Measurements from ENCODE around the gene URB1. TPM values are rescaled to one million over a fixed set of nuclear protein-coding genes. Genes with fewer than 3 reads are reported as not detected.

The URB1 gene
- total RNA-seq, 1 experiment from 2014 or later: 17.1 TPM

DNA sequence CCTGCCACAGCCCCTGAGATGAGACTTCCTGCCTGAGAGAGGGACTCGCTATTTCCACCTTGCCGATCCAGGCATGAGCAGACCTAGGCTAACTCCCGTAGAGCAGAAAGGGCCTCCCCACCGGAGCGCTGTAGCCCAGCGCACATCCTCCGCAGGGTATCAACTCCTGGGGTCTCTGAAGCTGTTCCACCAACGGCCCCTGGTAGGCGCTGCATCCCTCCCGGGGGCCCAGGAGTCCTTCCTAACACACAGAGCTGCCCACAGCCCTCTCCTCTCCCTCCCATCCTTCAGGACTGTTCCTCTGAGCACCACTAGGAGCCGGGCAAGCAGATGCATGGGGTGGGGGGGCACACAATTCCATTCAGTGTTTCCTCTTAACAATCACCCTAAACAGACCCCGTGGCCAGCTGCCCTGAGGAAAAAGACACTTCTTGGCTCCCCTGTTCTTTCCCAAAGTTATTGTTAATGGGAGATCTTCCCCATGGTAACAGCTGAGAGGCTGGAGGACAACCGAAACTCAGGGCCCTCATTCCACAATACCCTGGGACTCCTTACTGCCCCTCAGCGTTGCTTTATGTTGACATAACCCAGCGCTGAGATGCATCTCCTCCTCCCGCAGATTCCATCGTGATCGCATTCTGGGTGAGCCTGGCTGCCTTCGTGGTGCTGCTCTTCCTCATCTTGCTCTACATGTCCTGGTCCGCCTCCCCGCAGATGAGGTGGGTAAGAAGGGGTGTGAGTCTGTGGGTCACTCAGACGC, 86.6 kb downstream of the URB1 start:
- Histone ChIP-seq H3K4me1 (no peaks in the 10 kb centered on the region), H3K4me3 (ENCODE audit: low read depth, low read length) (no peak overlapping the region), H3K9me3 (no peaks in the 10 kb centered on the region), H3K36me3 (ENCODE audit: control insufficient read depth, insufficient read depth, low read length) (no peaks in the 10 kb centered on the region), H3K27me3 (replicated peaks; ENCODE audit: control insufficient read depth, insufficient read depth, low read length) (no peaks in the 10 kb centered on the region)
- Mint-ChIP-seq H3K27me3 (ENCODE audit: insufficient read depth, unreplicated experiment) (no peaks in the 10 kb centered on the region), H3K36me3 (ENCODE audit: insufficient read depth, unreplicated experiment) (peaks cover 33% of the 10 kb centered on the region), H3K9me3 (ENCODE audit: unreplicated experiment) (no peaks in the 10 kb centered on the region), H3K27ac (ENCODE audit: unreplicated experiment) (peak overlapping the region; percentile 19), H3K4me1 (ENCODE audit: low read depth, unreplicated experiment) (no peaks in the 10 kb centered on the region), H3K4me3 (ENCODE audit: unreplicated experiment) (no peak overlapping the region)
- TF ChIP-seq, protein P1, sequence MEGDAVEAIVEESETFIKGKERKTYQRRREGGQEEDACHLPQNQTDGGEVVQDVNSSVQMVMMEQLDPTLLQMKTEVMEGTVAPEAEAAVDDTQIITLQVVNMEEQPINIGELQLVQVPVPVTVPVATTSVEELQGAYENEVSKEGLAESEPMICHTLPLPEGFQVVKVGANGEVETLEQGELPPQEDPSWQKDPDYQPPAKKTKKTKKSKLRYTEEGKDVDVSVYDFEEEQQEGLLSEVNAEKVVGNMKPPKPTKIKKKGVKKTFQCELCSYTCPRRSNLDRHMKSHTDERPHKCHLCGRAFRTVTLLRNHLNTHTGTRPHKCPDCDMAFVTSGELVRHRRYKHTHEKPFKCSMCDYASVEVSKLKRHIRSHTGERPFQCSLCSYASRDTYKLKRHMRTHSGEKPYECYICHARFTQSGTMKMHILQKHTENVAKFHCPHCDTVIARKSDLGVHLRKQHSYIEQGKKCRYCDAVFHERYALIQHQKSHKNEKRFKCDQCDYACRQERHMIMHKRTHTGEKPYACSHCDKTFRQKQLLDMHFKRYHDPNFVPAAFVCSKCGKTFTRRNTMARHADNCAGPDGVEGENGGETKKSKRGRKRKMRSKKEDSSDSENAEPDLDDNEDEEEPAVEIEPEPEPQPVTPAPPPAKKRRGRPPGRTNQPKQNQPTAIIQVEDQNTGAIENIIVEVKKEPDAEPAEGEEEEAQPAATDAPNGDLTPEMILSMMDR (IDR thresholded peaks at IDR 0.05; ENCODE audit: insufficient read depth in 1 of 2, low read depth in 1 of 2, low read length in 1 of 2, severe bottlenecking in 1 of 2, unreplicated experiment in 1 of 2): no peak
- no TSS peak for BruUV-seq (replicated peaks)
- intact Hi-C loops (cut with micrococcal nuclease; ENCODE audit: unreplicated experiment): no loop called here
- ChIA-PET CTCF (no interaction called here), POLR2A (no interaction called here)
- peak in 1 of 2 experiments; percentile 4 for DNase-seq

DNA sequence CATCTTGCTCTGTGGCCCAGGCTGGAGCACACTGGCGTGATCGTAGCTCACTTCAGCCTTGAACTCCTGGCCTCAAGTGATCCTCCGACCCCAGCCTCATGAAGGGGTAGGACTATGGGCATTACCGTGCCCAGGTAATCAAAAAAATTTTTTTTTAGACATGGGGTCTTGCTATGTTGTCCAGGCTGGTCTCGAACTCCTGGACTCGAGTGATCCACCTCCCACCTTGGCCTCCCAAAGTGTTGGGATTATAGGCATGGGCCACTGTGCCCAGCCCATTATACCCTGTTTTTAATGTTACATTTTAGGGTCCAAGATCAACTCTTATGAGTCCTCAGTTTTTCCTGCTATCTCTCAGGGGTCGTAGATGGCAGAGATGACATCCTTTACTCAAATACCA, 87.8 kb downstream of the URB1 start:
- Mint-ChIP-seq H3K4me3 (ENCODE audit: unreplicated experiment) (no peak overlapping the region), H3K36me3 (ENCODE audit: insufficient read depth, unreplicated experiment) (peaks cover 33% of the 10 kb centered on the region)
- TF ChIP-seq, protein P1 (IDR thresholded peaks at IDR 0.05; ENCODE audit: insufficient read depth in 1 of 2, low read depth in 1 of 2, low read length in 1 of 2, severe bottlenecking in 1 of 2, unreplicated experiment in 1 of 2): no peak

GRCh38 chr21:32303385-32303784, 89.4 kb downstream of the URB1 start:
- no peaks in the 10 kb centered on the region for H3K9me3 Mint-ChIP-seq (ENCODE audit: unreplicated experiment)
- BruUV-seq (replicated peaks): no TSS peak
- intact Hi-C loops (cut with micrococcal nuclease; ENCODE audit: unreplicated experiment): no loop called here
- Histone ChIP-seq H3K9me3 (no peaks in the 10 kb centered on the region), H3K4me1 (no peaks in the 10 kb centered on the region), H3K36me3 (ENCODE audit: control insufficient read depth, insufficient read depth, low read length) (no peaks in the 10 kb centered on the region), H3K4me3 (ENCODE audit: low read depth, low read length) (no peak overlapping the region), H3K27me3 (replicated peaks; ENCODE audit: control insufficient read depth, insufficient read depth, low read length) (no peaks in the 10 kb centered on the region)
- no peak for DNase-seq
- TF ChIP-seq, protein P1 (IDR thresholded peaks at IDR 0.05; ENCODE audit: insufficient read depth in 1 of 2, low read depth in 1 of 2, low read length in 1 of 2, severe bottlenecking in 1 of 2, unreplicated experiment in 1 of 2): no peak
- no peak overlapping the region for H3K27ac Mint-ChIP-seq (ENCODE audit: unreplicated experiment)
- H3K4me3 Mint-ChIP-seq (ENCODE audit: unreplicated experiment): no peak overlapping the region
- H3K4me1 Mint-ChIP-seq (ENCODE audit: low read depth, unreplicated experiment): no peaks in the 10 kb centered on the region
- ChIA-PET POLR2A (no interaction called here), CTCF (no interaction called here)
- peaks cover 23% of the 10 kb centered on the region for H3K36me3 Mint-ChIP-seq (ENCODE audit: insufficient read depth, unreplicated experiment)
- no peaks in the 10 kb centered on the region for H3K27me3 Mint-ChIP-seq (ENCODE audit: insufficient read depth, unreplicated experiment)

More for the DNA sequence above, 87.8 kb downstream of the URB1 start:
- DNase-seq: no peak
- H3K27me3 Mint-ChIP-seq (ENCODE audit: insufficient read depth, unreplicated experiment): no peaks in the 10 kb centered on the region
- intact Hi-C loops (cut with micrococcal nuclease; ENCODE audit: unreplicated experiment): no loop called here
- no peak overlapping the region for H3K4me3 ChIP-seq (ENCODE audit: low read depth, low read length)
- BruUV-seq (replicated peaks): no TSS peak
- no peaks in the 10 kb centered on the region for H3K4me1 ChIP-seq
- no peak overlapping the region for H3K27ac Mint-ChIP-seq (ENCODE audit: unreplicated experiment)
- ChIA-PET CTCF (no interaction called here), POLR2A (no interaction called here)
- no peaks in the 10 kb centered on the region for H3K9me3 Mint-ChIP-seq (ENCODE audit: unreplicated experiment)
- no peaks in the 10 kb centered on the region for H3K36me3 ChIP-seq (ENCODE audit: control insufficient read depth, insufficient read depth, low read length)
- H3K4me1 Mint-ChIP-seq (ENCODE audit: low read depth, unreplicated experiment): no peaks in the 10 kb centered on the region
- no peaks in the 10 kb centered on the region for H3K9me3 ChIP-seq
- H3K27me3 ChIP-seq (replicated peaks; ENCODE audit: control insufficient read depth, insufficient read depth, low read length): no peaks in the 10 kb centered on the region
